Astrocyte (in vitro differentiated cells and primary cell): ENCODE measurements around the gene TBCEL. TPM values are rescaled to one million over a fixed set of nuclear protein-coding genes. Genes with fewer than 3 reads are reported as not detected.

Experiments used
- DNase-seq: peaks from one replicate; pipeline ENCODE4 v3.0.0-alpha.2; 2010; ENCODE audit warnings: low read depth
- FAIRE-seq: peaks from 2 replicates; lab custom pipeline; 2011; peaks lifted over from hg19 to GRCh38; lab: Jason Lieb, UNC
- H2AFZ ChIP-seq: 2 replicates; pipeline ENCODE4 v1.6.0; 2012; ENCODE audit warnings: low read depth, low read length, inconsistent platforms
- H3K27ac ChIP-seq: 2 replicates; pipeline ENCODE4 v1.5.1; 2011; ENCODE audit warnings: low read depth, low read length, inconsistent platforms
- H3K27me3 ChIP-seq: 2 replicates; pipeline ENCODE4 v1.6.0; 2011; ENCODE audit warnings: low read length, inconsistent platforms; ENCODE audit not compliant: insufficient read depth
- H3K36me3 ChIP-seq: 2 replicates; pipeline ENCODE4 v1.5.1; 2011; ENCODE audit warnings: low read length, inconsistent platforms; ENCODE audit not compliant: insufficient read depth
- H3K4me1 ChIP-seq: 2 replicates; pipeline ENCODE4 v1.5.1; 2011; ENCODE audit warnings: low read length, inconsistent platforms; ENCODE audit not compliant: insufficient read depth
- H3K4me2 ChIP-seq: 2 replicates; pipeline ENCODE4 v1.6.0; 2012; ENCODE audit warnings: low read length, inconsistent platforms
- H3K4me3 ChIP-seq: 2 replicates; pipeline ENCODE4 v1.5.1; 2011; ENCODE audit warnings: low read depth, mild to moderate bottlenecking, low read length, inconsistent platforms; ENCODE audit not compliant: insufficient read depth
- H3K79me2 ChIP-seq: 2 replicates; pipeline ENCODE4 v1.6.0; 2012; ENCODE audit warnings: mild to moderate bottlenecking, low read length, inconsistent platforms; ENCODE audit not compliant: insufficient read depth
- H3K9ac ChIP-seq: 2 replicates; pipeline ENCODE4 v1.6.0; 2012; ENCODE audit warnings: mild to moderate bottlenecking, low read length, inconsistent platforms
- H3K9me3 ChIP-seq: 2 replicates; pipeline ENCODE4 v1.5.1; 2012; ENCODE audit warnings: low read depth, mild to moderate bottlenecking, low read length, inconsistent platforms; ENCODE audit not compliant: insufficient read depth
- H4K20me1 ChIP-seq: 2 replicates; pipeline ENCODE4 v1.6.0; 2012; ENCODE audit warnings: low read length, inconsistent platforms; ENCODE audit not compliant: insufficient read depth
- H3K27ac Mint-ChIP-seq: one replicate; pipeline ENCODE4 v1.8.0; 2021; ENCODE audit warnings: mild to moderate bottlenecking, mixed read lengths; ENCODE audit not compliant: unreplicated experiment
- H3K27me3 Mint-ChIP-seq: one replicate; pipeline ENCODE4 v1.8.0; 2021; ENCODE audit warnings: low read depth, mixed read lengths; ENCODE audit not compliant: unreplicated experiment
- H3K36me3 Mint-ChIP-seq: one replicate; pipeline ENCODE4 v1.8.0; 2021; ENCODE audit warnings: low read depth, mixed read lengths; ENCODE audit not compliant: unreplicated experiment
- H3K4me1 Mint-ChIP-seq: one replicate; pipeline ENCODE4 v1.8.0; 2021; ENCODE audit warnings: low read depth, mixed read lengths; ENCODE audit not compliant: unreplicated experiment
- H3K4me3 Mint-ChIP-seq: one replicate; pipeline ENCODE4 v1.8.0; 2021; ENCODE audit warnings: mild to moderate bottlenecking, moderate library complexity, mixed read lengths; ENCODE audit not compliant: unreplicated experiment
- H3K9me3 Mint-ChIP-seq: one replicate; pipeline ENCODE4 v1.8.0; 2021; ENCODE audit warnings: mild to moderate bottlenecking, mixed read lengths; ENCODE audit not compliant: unreplicated experiment
- EZH2 ChIP-seq: IDR thresholded peaks from 2 replicates; pipeline ENCODE4 v1.6.1; 2012; ENCODE audit warnings: mild to moderate bottlenecking, low read length, inconsistent platforms; ENCODE audit not compliant: insufficient read depth
- total RNA-seq: library from RNA; stranded (reverse); gene quantifications from 2 replicates; pipeline ENCODE4 v1.2.1, GENCODE V29; 2021
- TF ChIP-seq, protein P1 (sequence below): IDR thresholded peaks from 2 replicates; pipeline ENCODE4 v1.5.1; 2011; ENCODE audit warnings: low read depth, mild to moderate bottlenecking, inconsistent platforms, low read length, moderate library complexity; ENCODE audit not compliant: insufficient read depth

The TBCEL gene
- total RNA-seq, 1 donor from 2014 or later: 25.9 TPM

DNA sequence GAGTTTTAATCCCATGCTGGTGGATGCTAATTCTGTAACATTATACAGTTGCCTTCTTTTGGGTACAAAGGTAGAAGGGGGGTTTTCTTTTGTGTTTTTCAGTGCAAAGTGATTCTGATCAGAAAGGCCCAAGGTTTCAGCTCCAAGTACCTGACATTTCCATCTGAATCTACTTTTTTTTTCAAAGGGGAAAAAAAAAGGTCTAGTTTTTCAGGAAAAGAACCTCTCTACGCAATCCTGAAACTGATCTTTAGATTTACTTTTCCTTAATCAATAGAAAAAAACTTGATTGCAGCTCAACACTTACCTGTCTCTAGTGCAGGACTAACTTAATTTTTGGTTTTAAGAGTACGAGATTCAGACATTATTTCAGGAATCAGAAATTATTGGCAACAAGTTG is 77.0 kb downstream of the TBCEL start, which contains the start of gene TECTA:
Gene TECTA (plus strand): TSS at position 301 of the 400 bp plus-strand sequence. CDS start 1,423 bp downstream, outside the sequence.
- Histone ChIP-seq H3K9me3 (no peaks in the 10 kb centered on the region), H2AFZ (no peak within 1 kb of the TSS), H4K20me1 (no peaks in the 10 kb centered on the region), H3K9ac (no peak within 1 kb of the TSS), H3K36me3 (no peaks in the 10 kb centered on the region), H3K4me2 (no peak within 1 kb of the TSS), H3K4me1 (peaks cover 7% of the 10 kb centered on the region), H3K27ac (no peak within 1 kb of the TSS), H3K79me2 (no peaks in the 10 kb centered on the region), H3K27me3 (no peaks in the 10 kb centered on the region), H3K4me3 (no peak within 1 kb of the TSS)
- peak; percentile 47 for FAIRE-seq
- Mint-ChIP-seq H3K27ac (no peak within 1 kb of the TSS), H3K4me3 (no peak within 1 kb of the TSS), H3K9me3 (no peaks in the 10 kb centered on the region), H3K4me1 (no peaks in the 10 kb centered on the region), H3K27me3 (peaks cover 11% of the 10 kb centered on the region), H3K36me3 (peaks cover 2% of the 10 kb centered on the region)
- no peak for DNase-seq
- TF ChIP-seq, protein P1, sequence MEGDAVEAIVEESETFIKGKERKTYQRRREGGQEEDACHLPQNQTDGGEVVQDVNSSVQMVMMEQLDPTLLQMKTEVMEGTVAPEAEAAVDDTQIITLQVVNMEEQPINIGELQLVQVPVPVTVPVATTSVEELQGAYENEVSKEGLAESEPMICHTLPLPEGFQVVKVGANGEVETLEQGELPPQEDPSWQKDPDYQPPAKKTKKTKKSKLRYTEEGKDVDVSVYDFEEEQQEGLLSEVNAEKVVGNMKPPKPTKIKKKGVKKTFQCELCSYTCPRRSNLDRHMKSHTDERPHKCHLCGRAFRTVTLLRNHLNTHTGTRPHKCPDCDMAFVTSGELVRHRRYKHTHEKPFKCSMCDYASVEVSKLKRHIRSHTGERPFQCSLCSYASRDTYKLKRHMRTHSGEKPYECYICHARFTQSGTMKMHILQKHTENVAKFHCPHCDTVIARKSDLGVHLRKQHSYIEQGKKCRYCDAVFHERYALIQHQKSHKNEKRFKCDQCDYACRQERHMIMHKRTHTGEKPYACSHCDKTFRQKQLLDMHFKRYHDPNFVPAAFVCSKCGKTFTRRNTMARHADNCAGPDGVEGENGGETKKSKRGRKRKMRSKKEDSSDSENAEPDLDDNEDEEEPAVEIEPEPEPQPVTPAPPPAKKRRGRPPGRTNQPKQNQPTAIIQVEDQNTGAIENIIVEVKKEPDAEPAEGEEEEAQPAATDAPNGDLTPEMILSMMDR: no peak

DNA sequence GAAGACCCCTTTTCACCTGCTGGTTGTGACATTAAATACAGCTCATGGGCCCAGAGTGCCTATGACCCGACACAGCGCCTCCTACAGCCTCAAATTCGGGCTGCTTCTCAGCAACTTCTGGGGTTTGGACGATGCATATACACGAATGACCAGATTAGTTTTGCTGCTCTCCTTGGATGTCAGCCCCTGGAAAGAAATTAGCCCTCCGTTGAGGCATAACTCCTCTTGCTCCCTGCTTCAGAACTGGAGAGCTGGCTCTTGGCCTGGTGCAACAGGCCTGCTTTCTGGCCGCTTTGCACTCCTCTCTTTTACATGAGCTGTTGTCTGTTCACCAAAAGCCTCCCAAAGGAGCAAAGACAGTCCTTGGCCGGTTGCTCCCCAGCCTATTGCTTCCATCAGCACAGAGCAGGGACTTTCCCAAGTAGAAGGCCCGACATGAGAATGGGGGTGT is 80.4 kb downstream of the TBCEL start:
- H3K4me3 Mint-ChIP-seq: no peak overlapping the region
- H2AFZ ChIP-seq: no peak overlapping the region
- no peak overlapping the region for H3K27ac ChIP-seq
- H3K27me3 Mint-ChIP-seq: peaks cover 15% of the 10 kb centered on the region
- no peak for FAIRE-seq
- no peaks in the 10 kb centered on the region for H3K36me3 Mint-ChIP-seq
- H3K9me3 ChIP-seq: no peaks in the 10 kb centered on the region
- no peak overlapping the region for H3K4me2 ChIP-seq
- H3K9me3 Mint-ChIP-seq: no peaks in the 10 kb centered on the region
- no peak overlapping the region for H3K4me3 ChIP-seq
- TF ChIP-seq, protein P1: no peak
- no peak for TF ChIP-seq EZH2
- H3K79me2 ChIP-seq: no peaks in the 10 kb centered on the region
- H3K27me3 ChIP-seq: no peaks in the 10 kb centered on the region
- no peaks in the 10 kb centered on the region for H3K36me3 ChIP-seq
- H3K4me1 ChIP-seq: peaks cover 7% of the 10 kb centered on the region
- H3K4me1 Mint-ChIP-seq: no peaks in the 10 kb centered on the region
- no peak for DNase-seq
- H4K20me1 ChIP-seq: no peaks in the 10 kb centered on the region
- H3K27ac Mint-ChIP-seq: no peak overlapping the region
- no peak overlapping the region for H3K9ac ChIP-seq

DNA sequence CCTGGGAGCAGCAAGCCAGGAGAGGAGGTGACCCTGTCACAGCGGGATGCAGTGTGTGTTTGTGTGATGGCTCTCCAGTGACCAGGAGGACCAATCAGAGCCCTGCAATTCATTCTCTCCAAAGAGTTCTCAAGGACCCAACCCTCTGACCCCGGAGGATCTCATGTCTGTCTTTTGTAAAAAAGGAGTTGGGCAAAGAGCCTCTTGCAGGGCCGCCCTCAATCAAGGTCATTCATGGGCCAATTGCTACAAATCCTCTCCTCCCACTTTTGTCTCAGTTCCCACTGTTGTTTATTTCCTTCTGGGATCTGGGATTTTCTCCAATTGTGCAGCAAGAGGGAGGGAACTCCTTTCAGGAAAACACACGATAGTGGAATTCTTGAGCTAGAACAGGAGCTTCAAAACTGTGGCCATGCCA is 81.2 kb downstream of the TBCEL start:
- Histone ChIP-seq H3K9ac (no peak overlapping the region), H3K9me3 (no peaks in the 10 kb centered on the region), H3K27me3 (no peaks in the 10 kb centered on the region), H3K36me3 (no peaks in the 10 kb centered on the region), H3K79me2 (no peaks in the 10 kb centered on the region), H3K4me1 (peaks cover under 1% of the 10 kb centered on the region), H2AFZ (no peak overlapping the region), H3K4me3 (no peak overlapping the region), H3K4me2 (no peak overlapping the region), H3K27ac (no peak overlapping the region), H4K20me1 (no peaks in the 10 kb centered on the region)
- Mint-ChIP-seq H3K4me1 (no peaks in the 10 kb centered on the region), H3K9me3 (no peaks in the 10 kb centered on the region), H3K27ac (no peak overlapping the region), H3K36me3 (no peaks in the 10 kb centered on the region), H3K4me3 (no peak overlapping the region), H3K27me3 (peaks cover 15% of the 10 kb centered on the region)
- FAIRE-seq (no peak), DNase-seq (no peak)
- TF ChIP-seq EZH2: no peak
- TF ChIP-seq, protein P1: no peak
